SKM-1 treated with dmso at 0.1 percent for 144 hours (cell line): ENCODE data around the gene SERPINB6.
"Not testable (repeated sequence)": the region's sequence is repeated elsewhere in the genome, so short reads cannot be mapped to it uniquely, and the experiment has no call there.

ENCODE experiments used
- DNase-seq: peaks from one replicate; lab custom pipeline; 2025; ENCODE audit not compliant: unreplicated experiment; lab: John Stamatoyannopoulos, UW

SERPINB6 gene

GRCh38 chr6:2977799-2978590, 6.6 kb upstream of the SERPINB6 start:
- no peak for DNase-seq

- no peak for DNase-seq
These were observed 5.9 kb upstream of the SERPINB6 start for GRCh38 chr6:2977290-2977689.

DNA sequence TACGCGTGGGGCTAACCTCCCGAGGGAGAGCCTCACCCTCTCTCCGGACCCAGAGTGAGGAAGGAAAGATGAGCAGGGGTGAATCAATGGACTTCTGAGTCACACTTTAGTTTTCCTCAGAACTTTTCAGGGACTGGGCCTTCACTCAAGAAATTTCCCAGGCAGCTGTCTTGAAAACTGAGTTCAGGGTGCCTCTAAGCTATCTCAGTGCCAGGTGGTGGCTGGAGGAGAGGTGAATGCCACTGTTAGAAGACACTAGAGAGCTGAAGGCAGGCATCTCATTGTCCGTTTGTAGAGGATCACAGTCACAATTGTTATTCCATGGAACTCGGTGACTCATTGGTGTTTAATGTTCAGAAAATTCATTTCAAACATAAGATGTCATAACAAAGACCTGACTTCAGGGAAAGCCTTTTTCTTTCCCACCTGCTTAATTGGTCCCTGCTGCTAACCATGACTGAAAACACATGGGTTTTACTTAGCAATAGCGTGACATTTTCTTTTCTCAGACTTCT, 5.3 kb upstream of the SERPINB6 start:
- DNase-seq, result no peak

DNA sequence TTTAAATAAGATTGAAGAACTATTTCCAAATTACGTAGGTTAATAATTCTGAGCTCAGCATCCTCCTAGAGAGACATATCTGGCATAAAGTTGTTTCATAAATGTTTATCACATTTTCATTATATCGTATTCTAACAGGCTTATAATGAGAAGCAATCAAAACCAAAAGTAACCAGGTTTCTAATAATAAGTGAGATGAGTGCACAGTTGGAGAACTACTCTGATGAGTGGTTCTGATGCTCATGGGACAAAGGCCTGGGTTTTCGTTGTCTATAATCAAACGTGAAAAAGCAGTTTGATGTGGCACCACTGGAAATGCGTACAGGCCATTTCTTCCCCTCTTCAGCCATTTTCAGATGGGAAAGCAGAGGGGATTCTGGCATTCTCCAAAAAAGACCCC, 4.7 kb upstream of the SERPINB6 start:
- DNase-seq, result no peak

GRCh38 chr6:2973676-2974075, 2.3 kb upstream of the SERPINB6 start:
- peak; percentile 33 for DNase-seq

- not testable (repeated sequence) for DNase-seq
These were observed 1.8 kb upstream of the SERPINB6 start for GRCh38 chr6:2973180-2973579.

- not testable (repeated sequence) for DNase-seq
These were observed 1.3 kb upstream of the SERPINB6 start for GRCh38 chr6:2972685-2973084.

GRCh38 chr6:2972219-2972487, 786 bp upstream of the SERPINB6 start:
- DNase-seq, result not testable (repeated sequence)

GRCh38 chr6:2970753-2971419, 481 bp downstream of the SERPINB6 start:
- DNase-seq, result no peak

DNA sequence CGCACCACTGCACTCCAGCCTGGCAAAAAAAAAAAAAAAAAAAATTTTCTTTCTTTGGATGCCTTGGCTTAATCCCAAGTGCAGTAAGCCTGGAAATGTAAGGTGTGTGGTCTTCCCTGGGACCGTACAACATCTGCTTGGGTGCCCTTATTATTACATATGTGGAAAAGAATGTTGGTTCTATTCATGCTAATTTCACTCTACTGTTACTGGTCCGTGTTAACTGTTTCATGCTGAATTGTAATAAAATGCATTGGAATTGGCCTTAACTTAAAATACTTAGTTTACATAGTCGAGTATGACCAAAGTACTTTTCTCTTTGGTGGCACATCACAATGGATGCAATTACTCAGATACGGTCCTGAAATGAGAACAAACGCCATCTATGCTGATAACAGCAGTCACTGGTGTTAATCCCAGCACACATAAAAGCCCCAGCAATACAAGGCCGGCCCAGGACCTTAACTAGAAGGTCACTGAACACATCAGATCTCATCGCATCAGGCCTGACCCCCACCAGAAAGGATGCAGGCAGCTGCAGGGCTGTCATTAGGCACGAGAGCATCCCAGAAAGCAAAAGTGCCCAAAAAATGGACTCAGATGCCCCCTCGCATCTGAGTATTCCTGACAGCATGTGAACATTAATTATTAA, 1.2 kb downstream of the SERPINB6 start:
- no peak for DNase-seq

GRCh38 chr6:2969549-2969948, 1.8 kb downstream of the SERPINB6 start:
- no peak for DNase-seq

GRCh38 chr6:2968600-2969135, 2.7 kb downstream of the SERPINB6 start:
- no peak for DNase-seq

GRCh38 chr6:2967936-2968335, 3.4 kb downstream of the SERPINB6 start:
- DNase-seq, result no peak

- no peak for DNase-seq
These were observed 5.0 kb downstream of the SERPINB6 start for GRCh38 chr6:2966347-2966746.

GRCh38 chr6:2964793-2965505, 6.4 kb downstream of the SERPINB6 start:
- no peak for DNase-seq

GRCh38 chr6:2963756-2964155, 7.6 kb downstream of the SERPINB6 start:
- DNase-seq, result no peak

DNA sequence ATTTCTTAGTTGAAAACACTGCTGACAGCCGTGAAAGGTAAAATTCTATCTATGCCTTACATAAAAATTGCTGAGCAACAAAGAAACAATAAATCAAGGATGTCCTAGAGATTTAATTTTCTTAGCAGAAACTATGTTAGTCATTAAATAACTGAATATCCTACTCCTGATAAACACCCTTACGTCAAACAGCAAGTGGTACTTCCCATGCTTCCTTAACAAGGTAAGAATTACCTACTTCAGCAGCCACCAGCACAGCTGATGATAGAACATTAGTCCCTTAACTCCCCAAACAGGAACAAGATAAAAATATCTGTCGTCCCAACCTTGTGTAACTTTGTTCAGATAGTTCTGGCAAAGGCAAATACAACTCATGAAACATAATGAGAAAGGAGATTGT, 8.7 kb downstream of the SERPINB6 start:
- DNase-seq, result no peak

- DNase-seq, result no peak
These were observed 9.4 kb downstream of the SERPINB6 start for GRCh38 chr6:2962004-2962403.

- no peak for DNase-seq
These were observed 9.9 kb downstream of the SERPINB6 start for GRCh38 chr6:2961506-2961905.

DNA sequence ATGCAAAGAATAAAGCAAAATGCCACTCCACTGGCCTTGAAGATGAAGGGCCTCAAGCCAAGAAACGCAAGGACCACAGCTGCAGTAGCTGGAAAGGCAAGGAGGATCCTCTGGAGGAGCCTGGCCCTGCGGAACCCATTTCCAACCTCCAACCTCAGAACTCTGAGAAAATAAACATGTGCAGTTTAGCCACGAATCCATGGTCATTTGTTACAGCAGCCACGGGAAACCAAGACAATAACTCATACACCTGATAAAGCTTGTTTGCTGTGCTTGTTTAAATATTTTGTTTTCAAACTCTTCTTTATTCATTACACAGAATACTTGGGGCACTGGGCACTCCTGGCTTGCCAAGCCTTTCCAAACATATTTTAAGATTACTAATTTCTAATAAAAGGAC, 10.4 kb downstream of the SERPINB6 start:
- no peak for DNase-seq
